Aorta (tissue), 5 donors: ENCODE results near the gene TAL1. TPM values are rescaled to one million over a fixed set of nuclear protein-coding genes. Genes with fewer than 3 reads are reported as not detected.

Experiments
- ATAC-seq: fragments of 200-7000 bp; cut with Tn5 transposase; one replicate; pipeline ENCODE4 v1.9.1; 2022; ENCODE audit warnings: moderate library complexity; ENCODE audit not compliant: low FRiP score
- DNase-seq, 2 donors: peaks; one replicate each; pipeline ENCODE4 v3.0.0-alpha.2; 2020
- H3K27ac ChIP-seq, 2 donors: one replicate each; pipeline ENCODE4 v1.5.1; 2013; ENCODE audit warnings: low read length in 2 of 2, mild to moderate bottlenecking in 2 of 2, moderate library complexity in 2 of 2, control low read depth in 1 of 2, inconsistent platforms in 1 of 2, low read depth in 1 of 2
- H3K27me3 ChIP-seq, 2 donors: one replicate each; pipeline ENCODE4 v1.6.1; 2013; ENCODE audit warnings: control low read depth in 1 of 2, low read length in 1 of 2, mild to moderate bottlenecking in 1 of 2, moderate library complexity in 1 of 2; ENCODE audit not compliant: insufficient read depth in 2 of 2, control insufficient read depth in 1 of 2
- H3K36me3 ChIP-seq, 2 donors: one replicate each; pipeline ENCODE4 v1.6.1; 2013; ENCODE audit warnings: control low read depth in 1 of 2, low read length in 1 of 2, mild to moderate bottlenecking in 1 of 2; ENCODE audit not compliant: insufficient read depth in 2 of 2, control insufficient read depth in 1 of 2
- H3K4me1 ChIP-seq, 2 donors: one replicate each; pipeline ENCODE4 v1.6.1; 2013; ENCODE audit warnings: low read length in 2 of 2, control low read depth in 1 of 2, mild to moderate bottlenecking in 1 of 2, moderate library complexity in 1 of 2; ENCODE audit not compliant: insufficient read depth in 2 of 2, control insufficient read depth in 1 of 2
- H3K4me3 ChIP-seq, 2 donors: one replicate each; pipeline ENCODE4 v1.5.1; 2013; ENCODE audit warnings: low read length in 2 of 2, control low read depth in 1 of 2, mild to moderate bottlenecking in 1 of 2
- H3K9me3 ChIP-seq: one replicate; pipeline ENCODE4 v1.6.1; 2013; ENCODE audit warnings: mild to moderate bottlenecking, low read length; ENCODE audit not compliant: control insufficient read depth
- WGBS, 2 donors: extraction: QIAGEN DNeasy Blood & Tissue Kit; methylation state at CpG; one replicate each; pipeline ENCODE4 v1.1.7; 2013; 5-methylcytosine and 5-hydroxymethylcytosine counted together
- intact Hi-C, 2 donors: fragments of 100-400 bp; cut with DNase I; formaldehyde crosslinking; loops; one replicate each; pipeline versions ENCODE4 v1.14.2 to v1.15.0; 2022
- polyA plus RNA-seq, 2 donors: library from polyadenylated mRNA; stranded (reverse); fragments of 200-250 nt; gene quantifications; one replicate each; pipeline ENCODE4 v1.2.3, GENCODE V29; 2013
- total RNA-seq, 2 donors: library from RNA; stranded (reverse); fragmentation: NEBNext Ultra II Directional; extraction: Animal tissue kit (Norgen Biotek cat#: 25700); gene quantifications; one replicate each; pipeline ENCODE4 v1.2.1, GENCODE V29; 2021
- donor health status: healthy with polysubstance abuse.
- donor health status: Bipolar disorder and iron deficiency.
- donor health status: DM: no; HTN: no; CAD: no.
- donor health status: DM: no; HTN: no; CAD: no.
- donor health status: DM: yes; HTN: yes; CAD: no.

The TAL1 gene
- total and polyA plus RNA-seq, 4 donors: 0.63 to 12.3 (median 3.4) TPM

DNA sequence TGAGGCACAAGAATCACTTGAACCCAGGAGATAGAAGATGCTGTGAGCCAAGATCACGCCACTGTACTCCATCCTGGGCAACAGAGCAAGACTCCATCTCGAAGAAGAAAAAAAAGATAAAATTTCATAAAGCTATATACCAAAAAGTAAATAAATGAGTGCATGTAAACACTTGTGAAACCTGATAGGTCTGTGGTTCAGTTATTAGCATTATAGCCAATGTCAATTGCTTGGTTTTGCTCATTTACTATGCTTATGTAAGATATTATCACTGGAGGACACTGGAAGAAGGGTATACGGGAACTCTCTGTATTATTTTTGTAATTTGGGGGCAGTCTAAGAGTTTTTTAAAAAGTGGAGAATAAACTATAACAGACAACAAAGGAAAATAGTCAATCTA lies 17.7 kb upstream of the TAL1 start:
- intact Hi-C loops: no loop called here
- WGBS, 2 donors: 93% methylated on average over 3 of the region's 3 CpGs
- ATAC-seq (no peak), DNase-seq (no peak)
- Histone ChIP-seq H3K27ac (no peak overlapping the region), H3K27me3 (no peaks in the 10 kb centered on the region), H3K4me3 (no peak overlapping the region), H3K4me1 (no peaks in the 10 kb centered on the region), H3K9me3 (no peaks in the 10 kb centered on the region), H3K36me3 (no peaks in the 10 kb centered on the region)

DNA sequence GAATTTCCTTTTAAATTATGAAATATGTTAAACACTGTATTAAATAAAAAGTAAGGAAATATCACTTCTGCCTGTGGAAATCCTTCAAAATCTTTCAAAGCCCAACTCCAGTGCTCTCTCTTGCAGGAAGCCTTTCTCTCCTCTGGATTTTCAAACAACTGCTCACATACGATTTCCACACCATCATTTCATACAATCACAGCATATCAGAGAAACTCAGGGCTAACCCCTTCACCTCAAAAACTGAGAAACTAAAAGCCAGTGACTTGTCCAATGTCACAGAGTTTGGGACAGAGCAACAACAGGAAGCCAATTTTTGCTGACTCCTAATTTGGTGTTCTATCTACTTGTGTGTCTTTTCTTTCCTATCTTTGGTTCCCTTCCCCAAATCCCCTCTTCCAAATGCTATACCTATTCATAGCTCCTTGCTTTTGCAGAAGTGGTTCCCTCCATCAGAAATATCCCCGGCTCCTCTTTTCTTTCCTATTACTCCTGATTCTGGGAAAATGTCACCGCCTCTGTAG lies 12.4 kb upstream of the TAL1 start:
- 49 to 71% methylated on average over 3 of the region's 3 CpGs for WGBS, 2 donors
- Histone ChIP-seq H3K27me3 (no peaks in the 10 kb centered on the region), H3K9me3 (no peaks in the 10 kb centered on the region), H3K4me3 (no peak overlapping the region), H3K27ac (no peak overlapping the region), H3K4me1 (no peaks in the 10 kb centered on the region), H3K36me3 (no peaks in the 10 kb centered on the region)
- DNase-seq (no peak), ATAC-seq (no peak)
- intact Hi-C loops: no loop called here

DNA sequence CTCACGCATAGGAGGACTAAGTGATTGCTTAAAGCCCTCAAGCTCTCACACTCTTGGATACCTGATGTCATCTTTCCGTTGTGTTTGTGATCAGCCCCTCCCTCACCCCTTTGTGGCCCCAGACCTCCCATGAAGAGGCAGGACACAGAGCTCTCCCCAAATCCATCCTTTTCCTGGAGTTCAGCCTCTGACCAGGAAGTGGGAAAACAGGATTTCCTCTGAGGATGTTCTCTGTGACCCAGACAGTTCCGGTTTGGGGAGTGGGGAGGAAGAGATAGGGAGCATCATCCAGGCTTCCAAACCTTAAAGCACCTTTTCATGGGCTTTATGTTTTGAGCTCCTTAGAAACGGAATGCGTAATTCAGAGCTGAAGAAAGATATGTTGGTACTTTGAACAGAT lies 11.9 kb upstream of the TAL1 start:
- Histone ChIP-seq H3K4me3 (no peak overlapping the region), H3K36me3 (no peaks in the 10 kb centered on the region), H3K9me3 (no peaks in the 10 kb centered on the region), H3K27me3 (no peaks in the 10 kb centered on the region), H3K27ac (no peak overlapping the region), H3K4me1 (no peaks in the 10 kb centered on the region)
- 61 to 70% methylated on average over 5 of the region's 5 CpGs for WGBS, 2 donors
- DNase-seq (no peak), ATAC-seq (no peak)
- intact Hi-C loops: no loop called here

DNA sequence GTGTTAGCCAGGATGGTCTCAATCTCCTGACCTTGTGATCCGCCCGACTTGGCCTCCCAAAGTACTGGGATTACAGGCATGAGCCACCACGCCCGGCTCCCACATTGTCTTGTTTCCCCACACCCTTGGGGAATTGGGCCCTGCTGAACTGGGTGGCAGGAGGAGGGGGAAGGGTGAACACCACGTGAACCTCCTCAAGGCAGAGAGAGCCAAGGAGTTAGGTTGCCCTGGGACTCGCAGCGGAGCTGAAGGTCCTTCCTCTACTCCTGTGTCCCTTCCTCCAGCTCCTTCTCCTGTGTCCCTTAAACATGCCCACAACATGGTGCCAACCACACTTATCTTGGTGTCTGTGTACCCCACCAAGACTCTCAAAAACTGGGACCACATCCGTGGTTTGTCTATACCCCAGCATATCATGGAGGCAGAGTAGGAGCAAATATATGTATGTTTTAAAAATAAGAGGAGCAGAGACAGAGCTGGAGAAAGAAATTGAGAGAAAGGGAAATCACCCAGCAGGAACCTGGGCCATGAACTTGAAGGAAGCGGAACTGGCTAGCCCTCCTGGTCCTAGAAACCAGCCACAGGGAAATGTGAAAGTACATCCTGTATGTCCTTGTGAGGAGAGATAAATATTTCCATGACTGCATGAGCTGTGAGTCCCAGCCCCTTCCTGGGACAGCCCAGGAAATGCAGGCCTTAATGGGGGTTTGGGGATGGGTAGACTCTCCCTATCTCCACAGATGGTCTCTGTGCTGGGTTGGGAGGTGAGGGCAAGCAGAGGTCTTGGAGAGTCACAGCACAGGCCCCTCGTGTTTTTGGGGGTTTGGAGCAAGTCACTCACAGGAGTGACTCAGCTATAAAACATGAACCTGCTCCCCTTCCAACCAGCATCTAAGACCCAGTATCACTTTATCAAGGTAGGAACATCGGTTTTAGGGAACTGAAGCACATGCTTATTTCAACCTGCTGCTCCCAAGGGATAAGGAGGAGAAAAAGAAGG lies 9.4 kb upstream of the TAL1 start:
- no peak for DNase-seq
- H3K4me3 ChIP-seq: no peak overlapping the region
- no peaks in the 10 kb centered on the region for H3K4me1 ChIP-seq
- ATAC-seq: no peak
- H3K36me3 ChIP-seq: no peaks in the 10 kb centered on the region
- no peaks in the 10 kb centered on the region for H3K9me3 ChIP-seq
- 73 to 84% methylated on average over 11 of the region's 11 CpGs for WGBS, 2 donors
- H3K27me3 ChIP-seq: no peaks in the 10 kb centered on the region
- H3K27ac ChIP-seq: no peak overlapping the region
- intact Hi-C loops: no loop called here

DNA sequence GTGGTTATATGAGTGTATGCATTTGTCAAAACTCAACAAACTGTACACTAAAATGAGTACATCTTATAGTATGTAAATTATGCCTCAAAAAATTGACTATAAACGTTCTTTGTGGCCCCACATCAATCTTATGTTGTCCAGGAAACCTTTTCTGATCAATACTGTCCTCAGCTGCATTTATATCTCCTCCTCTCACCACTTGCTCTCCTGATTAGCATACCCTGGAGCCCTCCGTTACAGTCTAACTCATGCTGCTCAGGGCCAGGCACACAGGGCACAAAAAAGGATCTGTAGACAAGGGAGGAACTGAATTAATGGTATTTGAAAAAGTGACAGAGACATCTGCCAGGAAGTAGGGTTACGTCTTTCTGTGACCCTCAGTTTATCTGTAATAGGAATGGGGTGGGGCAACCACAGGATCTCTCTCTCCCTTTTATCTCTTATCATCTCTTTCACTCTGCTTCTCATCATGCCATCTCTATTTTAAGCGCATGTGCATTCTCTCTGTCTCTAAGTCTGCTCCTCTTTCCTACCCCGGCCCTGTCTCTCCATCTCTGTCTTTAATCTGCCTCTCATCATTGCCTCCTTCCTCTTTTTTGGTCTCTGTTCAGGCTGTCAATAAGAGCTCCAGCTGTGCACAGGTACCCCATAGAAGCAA lies 7.0 kb upstream of the TAL1 start:
- no peak for ATAC-seq
- no peaks in the 10 kb centered on the region for H3K9me3 ChIP-seq
- 80 to 82% methylated on average over 5 of the region's 5 CpGs for WGBS, 2 donors
- no peaks in the 10 kb centered on the region for H3K36me3 ChIP-seq
- H3K4me1 ChIP-seq: no peaks in the 10 kb centered on the region
- no peak overlapping the region for H3K27ac ChIP-seq
- H3K27me3 ChIP-seq: no peaks in the 10 kb centered on the region
- no peak for DNase-seq
- H3K4me3 ChIP-seq: no peak overlapping the region
- intact Hi-C loops: no loop called here

DNA sequence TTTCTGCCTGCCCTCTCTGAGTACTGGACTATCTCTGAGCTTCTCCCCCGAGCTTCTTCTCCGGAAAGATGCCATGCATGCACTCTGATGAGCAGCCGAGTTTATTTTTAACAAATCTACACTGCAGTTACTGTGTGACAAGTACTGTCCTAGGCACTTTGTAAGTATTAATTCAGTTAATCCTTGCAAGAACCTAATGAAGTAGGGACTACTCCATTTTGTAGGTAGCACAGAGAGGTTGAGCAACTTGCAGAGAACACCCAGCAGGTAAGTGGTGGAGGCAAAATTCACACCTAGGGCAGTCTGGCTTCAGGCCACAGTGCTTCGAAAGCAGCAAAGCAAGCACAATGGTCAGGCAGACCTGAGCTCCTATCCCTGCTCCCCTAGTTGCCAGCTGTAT lies 3.8 kb upstream of the TAL1 start:
- intact Hi-C loops: no loop called here
- Histone ChIP-seq H3K4me3 (no peak overlapping the region), H3K27ac (no peak overlapping the region), H3K9me3 (no peaks in the 10 kb centered on the region), H3K4me1 (no peaks in the 10 kb centered on the region), H3K36me3 (no peaks in the 10 kb centered on the region), H3K27me3 (no peaks in the 10 kb centered on the region)
- WGBS, 2 donors: 92 to 93% methylated on average over 4 of the region's 4 CpGs
- no peak for ATAC-seq
- DNase-seq: no peak

DNA sequence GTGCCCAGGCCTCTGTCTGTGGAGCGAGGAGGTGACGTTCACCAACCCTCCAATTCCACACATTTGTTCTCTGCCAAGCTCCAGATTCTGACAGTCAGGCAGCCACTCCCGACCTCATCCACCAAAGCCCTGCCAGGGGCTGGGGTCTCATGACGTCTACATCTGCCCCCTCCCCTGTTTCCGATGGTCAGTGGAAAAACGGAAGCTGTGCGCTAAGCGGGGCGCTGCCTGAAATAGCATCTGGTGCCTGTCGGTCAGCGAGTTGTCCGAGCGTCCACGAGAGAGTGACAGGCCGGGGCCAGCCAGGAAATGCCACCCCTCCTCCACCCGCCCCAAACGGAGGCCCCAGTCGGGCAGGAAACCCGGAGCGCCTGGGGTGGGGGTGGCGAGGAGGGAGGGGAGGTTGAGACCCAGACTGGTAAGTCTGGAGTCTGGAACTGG lies 3.2 kb upstream of the TAL1 start:
- Histone ChIP-seq H3K27me3 (no peaks in the 10 kb centered on the region), H3K4me1 (no peaks in the 10 kb centered on the region), H3K36me3 (no peaks in the 10 kb centered on the region), H3K4me3 (no peak overlapping the region), H3K9me3 (no peaks in the 10 kb centered on the region), H3K27ac (no peak overlapping the region)
- DNase-seq: peak in 1 of 2 donors; percentile 49
- ATAC-seq: peak; percentile 23
- intact Hi-C loops: no loop called here
- WGBS, 2 donors: 38 to 45% methylated on average over 21 of the region's 21 CpGs

DNA sequence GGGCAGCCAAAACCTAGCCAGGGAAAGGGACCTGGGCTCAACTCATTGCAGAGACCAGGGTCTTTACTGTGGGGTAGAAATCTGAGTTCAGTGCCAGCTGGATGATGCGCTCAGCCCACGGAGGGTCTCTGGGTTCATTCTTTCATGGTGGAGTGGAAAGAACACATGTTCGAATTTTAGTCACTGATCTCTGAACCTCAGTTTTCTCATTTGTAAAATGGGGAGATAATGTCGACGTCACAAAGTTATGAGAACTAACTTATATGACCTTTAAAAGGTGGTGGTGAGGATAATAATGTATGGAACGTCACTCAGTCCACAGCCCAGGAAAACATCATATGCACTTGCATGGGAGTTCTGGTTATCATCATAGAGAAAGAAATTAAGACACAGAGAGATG lies 1.2 kb upstream of the TAL1 start:
- WGBS, 2 donors: 89% methylated on average over 6 of the region's 6 CpGs
- Histone ChIP-seq H3K36me3 (no peaks in the 10 kb centered on the region), H3K9me3 (no peaks in the 10 kb centered on the region), H3K27ac (no peak overlapping the region), H3K4me3 (no peak overlapping the region), H3K4me1 (no peaks in the 10 kb centered on the region), H3K27me3 (no peaks in the 10 kb centered on the region)
- intact Hi-C loops: loop anchor here in 1 of 2 donors (5.0 kb wide), 1 partner anchor 36 kb away; no protein-coding TSS in a partner anchor
- DNase-seq: no peak
- ATAC-seq: no peak
